Naive thymus-derived CD4-positive, alpha-beta T cell (primary cell): Measurements from ENCODE around the gene ELOVL1. TPM values are rescaled to one million over a fixed set of nuclear protein-coding genes. Genes with fewer than 3 reads are reported as not detected.
"Not testable (repeated sequence)": the region's sequence is repeated elsewhere in the genome, so short reads cannot be mapped to it uniquely, and the experiment has no call there.

Experiments used
- ATAC-seq: fragments of 150-1000 bp; cut with Tn5 transposase; 2 replicates; pipeline ENCODE4 v1.10.0; 2021; ENCODE audit warnings: mild to moderate bottlenecking, moderate library complexity
- CTCF ChIA-PET: fragments of 350-600 bp; sonication (Branson Sonifier 250); formaldehyde crosslinking; loops from one replicate; lab custom pipeline; 2021; ENCODE audit warnings: antibody characterized with exemption; lab: Charles Lee
- POLR2A ChIA-PET: fragments of 350-600 bp; sonication (Branson Sonifier 250); formaldehyde crosslinking; loops from one replicate; lab custom pipeline; 2021; ENCODE audit warnings: antibody characterized with exemption, inconsistent platforms; lab: Charles Lee
- DNase-seq, 9 donors: peaks; one replicate each; pipeline versions ENCODE4 v3.0.0 to v3.0.0-alpha.2; 2020 to 2022; ENCODE audit warnings: mixed read lengths in 1 of 9
- H3K27ac ChIP-seq: one replicate; pipeline ENCODE4 v1.7.0; 2013; ENCODE audit warnings: mild to moderate bottlenecking, low read depth, low read length, moderate library complexity
- H3K27me3 ChIP-seq, 2 donors: one replicate each; pipeline ENCODE4 v1.7.0; 2013; ENCODE audit warnings: low read length in 2 of 2, mild to moderate bottlenecking in 2 of 2, moderate library complexity in 2 of 2; ENCODE audit not compliant: control insufficient read depth in 2 of 2, insufficient read depth in 2 of 2
- H3K36me3 ChIP-seq, 3 experiments: 1 replicate in 2 of 3; 2 replicates in 1 of 3; pipeline ENCODE4 v1.7.0; 2013; ENCODE audit warnings: low read length in 3 of 3, mild to moderate bottlenecking in 3 of 3, moderate library complexity in 1 of 3; ENCODE audit not compliant: insufficient read depth in 3 of 3, control insufficient read depth in 2 of 3
- H3K4me1 ChIP-seq, 2 donors: one replicate each; pipeline ENCODE4 v1.7.0; 2013; ENCODE audit warnings: low read length in 2 of 2, mild to moderate bottlenecking in 2 of 2, moderate library complexity in 1 of 2; ENCODE audit not compliant: control insufficient read depth in 2 of 2, insufficient read depth in 2 of 2
- H3K4me3 ChIP-seq: 2 replicates; pipeline ENCODE4 v1.7.0; 2013; ENCODE audit warnings: mild to moderate bottlenecking, low read length
- H3K9me3 ChIP-seq, 3 experiments: 1 replicate in 2 of 3; 2 replicates in 1 of 3; pipeline ENCODE4 v1.7.0; 2013; ENCODE audit warnings: low read length in 3 of 3; ENCODE audit not compliant: control insufficient read depth in 2 of 3
- H3K27ac Mint-ChIP-seq, 9 donors: one replicate each; pipeline ENCODE4 v1.8.0; 2020 to 2022; ENCODE audit warnings: mixed read lengths in 9 of 9, mild to moderate bottlenecking in 8 of 9, moderate library complexity in 5 of 9, inconsistent platforms in 2 of 9
- H3K27me3 Mint-ChIP-seq, 5 donors: one replicate each; pipeline ENCODE4 v1.8.0; 2021 to 2022; ENCODE audit warnings: mixed read lengths in 5 of 5, mild to moderate bottlenecking in 1 of 5
- H3K36me3 Mint-ChIP-seq, 5 donors: one replicate each; pipeline ENCODE4 v1.8.0; 2020 to 2022; ENCODE audit warnings: mixed read lengths in 5 of 5, mild to moderate bottlenecking in 3 of 5, inconsistent platforms in 1 of 5
- H3K4me1 Mint-ChIP-seq, 7 donors: one replicate each; pipeline ENCODE4 v1.8.0; 2020 to 2022; ENCODE audit warnings: mixed read lengths in 7 of 7, mild to moderate bottlenecking in 3 of 7, inconsistent platforms in 1 of 7
- H3K4me3 Mint-ChIP-seq, 10 donors: one replicate each; pipeline ENCODE4 v1.8.0; 2020 to 2022; ENCODE audit warnings: mild to moderate bottlenecking in 10 of 10, mixed read lengths in 10 of 10, moderate library complexity in 6 of 10, inconsistent platforms in 2 of 10
- H3K9me3 Mint-ChIP-seq, 11 donors: one replicate each; pipeline ENCODE4 v1.8.0; 2020 to 2022; ENCODE audit warnings: mixed read lengths in 11 of 11, mild to moderate bottlenecking in 4 of 11, inconsistent platforms in 1 of 11, moderate library complexity in 1 of 11
- intact Hi-C, 2 donors: fragments of 100-400 bp; cut with micrococcal nuclease; formaldehyde crosslinking; loops; one replicate each; pipeline ENCODE4 v1.15.1; 2023
- polyA plus RNA-seq, 2 donors: library from polyadenylated mRNA; unstranded; fragments of 300-500 nt; fragmentation: Illumina TruSeq; gene quantifications; one replicate each; pipeline ENCODE4 v1.2.3, GENCODE V29; 2021
- total RNA-seq, 6 experiments: library from RNA in 5 of 6; stranded (reverse) in 5 of 6; gene quantifications; 1 replicate in 5 of 6; 2 replicates in 1 of 6; pipeline ENCODE4 v1.2.3 and lab custom pipeline; 2021 to 2026

The ELOVL1 gene
- total and polyA plus RNA-seq, 7 experiments from 2014 or later = 25.9 to 65.3 (median 34.6) TPM

DNA sequence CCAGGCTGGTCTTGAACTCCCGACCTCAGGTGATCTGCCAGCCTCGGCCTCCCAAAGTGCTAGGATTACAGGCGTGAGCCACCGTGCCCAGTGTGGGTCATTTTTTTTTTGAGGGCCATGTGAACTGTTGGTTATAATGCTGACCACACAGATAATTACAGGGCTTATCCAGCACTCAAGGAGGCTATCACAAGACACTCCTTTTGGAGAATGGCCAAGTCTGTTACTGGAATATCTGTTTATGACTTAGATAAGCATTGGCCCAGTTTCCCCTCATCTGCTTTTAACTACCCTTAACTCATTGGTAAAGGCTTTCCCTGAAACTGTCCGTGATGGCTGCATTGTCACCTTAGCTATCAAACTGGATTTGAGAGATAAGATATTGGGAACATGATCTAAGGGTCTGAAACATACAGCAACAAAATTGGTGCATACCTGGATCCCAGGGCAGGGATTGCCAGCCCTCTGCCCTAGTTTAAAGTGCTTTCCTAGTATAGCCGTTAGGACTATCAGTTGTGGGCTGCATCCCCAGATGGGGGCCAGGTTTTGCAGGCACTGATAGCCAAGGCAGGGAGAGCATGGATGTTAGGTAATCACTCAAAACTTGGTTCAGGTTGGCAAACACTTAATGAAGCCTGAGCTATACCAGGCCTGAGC is 37.5 kb upstream of the ELOVL1 start:
- Mint-ChIP-seq H3K27me3 (no peaks in the 10 kb centered on the region), H3K9me3 (no peaks in the 10 kb centered on the region), H3K27ac (no peak overlapping the region), H3K36me3 (peaks cover 14 to 64% (median 36%) of the 10 kb centered on the region in 5 donors), H3K4me1 (peaks cover 2 to 21% (median 13%) of the 10 kb centered on the region in 7 donors), H3K4me3 (no peak overlapping the region)
- Histone ChIP-seq H3K4me3 (no peak overlapping the region), H3K36me3 (peaks cover 5 to 56% (median 16%) of the 10 kb centered on the region in 3 experiments), H3K4me1 (no peaks in the 10 kb centered on the region), H3K27me3 (no peaks in the 10 kb centered on the region), H3K9me3 (no peaks in the 10 kb centered on the region), H3K27ac (no peak overlapping the region)
- ChIA-PET CTCF (no interaction called here), POLR2A (no interaction called here)
- ATAC-seq (no peak), DNase-seq (no peak)
- intact Hi-C loops = no loop called here

DNA sequence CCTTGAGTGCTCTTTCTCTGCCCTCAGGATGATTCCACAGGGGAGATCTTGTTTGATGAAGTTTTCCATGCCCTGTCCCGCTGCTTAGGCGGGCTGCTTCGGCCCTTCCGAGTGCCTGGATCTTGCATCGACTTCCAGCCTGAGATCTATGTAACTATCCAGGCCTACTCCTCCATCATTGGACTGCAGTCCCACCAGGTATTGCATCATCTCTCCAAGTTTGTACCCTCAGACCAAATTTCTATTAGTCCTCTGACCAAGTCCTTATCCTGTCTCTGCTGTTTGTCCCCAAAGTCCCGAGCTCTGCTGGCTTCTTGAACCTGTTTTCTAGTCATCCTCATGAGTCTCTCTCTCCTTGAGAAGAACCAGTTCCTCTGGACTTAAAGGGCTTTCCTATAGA is 36.5 kb upstream of the ELOVL1 start:
- ChIA-PET CTCF (no interaction called here), POLR2A (no interaction called here)
- Mint-ChIP-seq H3K27me3 (no peaks in the 10 kb centered on the region), H3K4me3 (no peak overlapping the region), H3K36me3 (peaks cover 12 to 56% (median 35%) of the 10 kb centered on the region in 5 donors), H3K9me3 (no peaks in the 10 kb centered on the region), H3K4me1 (peaks cover 2 to 21% (median 16%) of the 10 kb centered on the region in 7 donors), H3K27ac (no peak overlapping the region)
- Histone ChIP-seq H3K4me3 (no peak overlapping the region), H3K27ac (no peak overlapping the region), H3K9me3 (no peaks in the 10 kb centered on the region), H3K36me3 (peaks cover 5 to 55% (median 16%) of the 10 kb centered on the region in 3 experiments), H3K27me3 (no peaks in the 10 kb centered on the region), H3K4me1 (no peaks in the 10 kb centered on the region)
- ATAC-seq (no peak), DNase-seq (no peak)
- intact Hi-C loops = no loop called here

DNA sequence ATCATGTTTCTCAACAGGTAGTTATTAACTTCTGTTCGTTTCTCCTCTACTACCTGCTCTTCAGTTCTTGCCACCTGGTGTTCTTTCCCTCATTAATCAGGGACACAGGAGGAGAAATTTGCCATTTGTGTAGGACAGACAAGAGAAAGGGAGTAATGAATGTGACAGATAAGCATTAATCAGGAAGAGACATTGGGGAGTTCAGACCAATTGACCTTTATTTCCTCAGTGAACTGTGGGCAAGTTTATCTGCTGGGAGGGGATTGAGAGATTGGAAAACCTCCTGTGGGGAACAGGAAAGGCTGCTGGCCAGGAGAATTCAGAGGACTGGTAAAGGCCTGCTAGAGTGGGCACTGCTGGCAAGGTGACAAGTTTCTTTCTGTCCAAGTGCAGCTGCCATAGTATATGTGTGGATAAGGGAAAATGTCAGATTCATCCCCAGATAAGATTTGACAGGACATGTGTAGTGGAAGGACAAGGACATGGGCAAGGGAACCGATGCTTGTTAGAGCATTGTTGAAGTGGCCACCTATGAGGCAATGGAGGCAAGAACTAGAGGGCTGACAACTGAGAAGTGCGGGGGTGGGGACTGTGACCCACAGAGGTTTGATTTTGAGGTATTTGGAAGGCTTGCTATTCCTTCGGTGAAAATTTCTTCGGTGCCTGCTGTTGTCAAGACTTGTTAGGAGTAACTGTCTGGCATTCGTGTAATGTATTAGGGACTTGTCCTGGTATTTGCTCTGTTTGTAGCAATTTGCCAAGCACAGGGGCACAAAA is 34.5 kb upstream of the ELOVL1 start:
- Histone ChIP-seq H3K27me3 (no peaks in the 10 kb centered on the region), H3K27ac (no peak overlapping the region), H3K36me3 (peaks cover 5 to 45% (median 16%) of the 10 kb centered on the region in 3 experiments), H3K9me3 (no peaks in the 10 kb centered on the region), H3K4me3 (no peak overlapping the region), H3K4me1 (no peaks in the 10 kb centered on the region)
- DNase-seq (no peak), ATAC-seq (no peak)
- POLR2A ChIA-PET = no interaction called here
- H3K27ac Mint-ChIP-seq = peak overlapping the region in 3 of 9 donors; percentile 27 to 49 (median 43)
- intact Hi-C loops = no loop called here
- peaks cover 5 to 24% (median 21%) of the 10 kb centered on the region in 7 donors for H3K4me1 Mint-ChIP-seq
- no peak overlapping the region for H3K4me3 Mint-ChIP-seq
- CTCF ChIA-PET = no interaction called here
- no peaks in the 10 kb centered on the region for H3K27me3 Mint-ChIP-seq
- H3K9me3 Mint-ChIP-seq = no peaks in the 10 kb centered on the region
- H3K36me3 Mint-ChIP-seq = peaks cover 8 to 52% (median 30%) of the 10 kb centered on the region in 5 donors

DNA sequence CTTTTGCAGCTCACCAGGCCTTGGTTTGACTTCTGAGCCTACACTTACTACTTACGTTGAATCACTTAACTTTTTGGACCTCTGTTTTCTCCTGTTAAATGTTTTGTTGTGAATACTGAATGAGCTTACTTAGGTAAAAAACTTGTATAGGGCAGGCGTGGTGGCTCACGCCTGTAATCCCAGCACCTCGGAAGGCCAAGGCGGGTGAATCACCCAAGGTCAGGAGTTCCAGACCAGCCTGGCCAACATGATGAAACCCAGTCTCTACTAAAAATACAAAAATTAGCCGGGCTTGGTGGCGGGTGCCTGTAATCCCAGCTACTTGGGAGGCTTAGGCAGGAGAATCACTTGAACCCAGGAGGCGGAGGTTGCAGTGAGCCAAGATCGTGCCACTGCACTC is 32.6 kb upstream of the ELOVL1 start:
- CTCF ChIA-PET = not testable (repeated sequence)

DNA sequence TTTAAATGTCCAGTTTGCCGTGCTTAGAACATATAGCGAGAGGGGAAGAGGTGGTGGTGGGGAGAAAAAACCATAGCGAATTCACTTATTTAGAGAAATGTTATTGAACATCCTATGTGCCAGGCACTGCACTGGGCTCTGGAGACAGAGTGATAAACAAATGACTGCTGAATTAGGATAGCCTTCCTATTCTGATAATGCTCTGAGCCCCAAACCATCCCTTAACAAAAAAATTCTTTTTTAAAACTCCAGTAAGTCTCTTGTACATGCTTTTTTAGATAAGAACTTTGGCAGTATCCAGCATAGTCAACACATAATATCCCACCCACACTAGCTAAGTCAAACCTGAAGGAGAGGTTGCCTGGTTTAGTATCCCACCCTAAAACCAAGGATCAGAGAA is 30.4 kb upstream of the ELOVL1 start:
- Mint-ChIP-seq H3K36me3 (peaks cover 6 to 24% (median 14%) of the 10 kb centered on the region in 5 donors), H3K9me3 (no peaks in the 10 kb centered on the region), H3K4me3 (no peak overlapping the region), H3K27me3 (no peaks in the 10 kb centered on the region), H3K27ac (peak overlapping the region in 1 of 9 donors; percentile 37), H3K4me1 (peaks cover 9 to 45% (median 31%) of the 10 kb centered on the region in 7 donors)
- intact Hi-C loops = no loop called here
- no peaks in the 10 kb centered on the region for H3K9me3 ChIP-seq
- DNase-seq (no peak), ATAC-seq (no peak)
- POLR2A ChIA-PET = no interaction called here
- H3K27me3 ChIP-seq = no peaks in the 10 kb centered on the region
- peaks cover 0 to 23% (median 0%) of the 10 kb centered on the region in 3 experiments for H3K36me3 ChIP-seq
- no peak overlapping the region for H3K4me3 ChIP-seq
- CTCF ChIA-PET = interaction anchor here (0.7 kb wide), 1 partner anchor 59 kb away, joined by 3 read pairs; no protein-coding TSS in a partner anchor
- no peaks in the 10 kb centered on the region for H3K4me1 ChIP-seq
- no peak overlapping the region for H3K27ac ChIP-seq

More for the DNA sequence above, 32.6 kb upstream of the ELOVL1 start:
- POLR2A ChIA-PET = interaction anchor here (0.7 kb wide), 1 partner anchor 249 kb away, joined by 4 read pairs; no protein-coding TSS in a partner anchor
- ATAC-seq, intact Hi-C loops, H3K9me3 ChIP-seq, DNase-seq, H3K27me3 ChIP-seq, H3K9me3 Mint-ChIP-seq, H3K27me3 Mint-ChIP-seq, H3K4me3 ChIP-seq, H3K27ac Mint-ChIP-seq, H3K4me3 Mint-ChIP-seq, H3K27ac ChIP-seq, H3K4me1 ChIP-seq: not testable (repeated sequence)
- H3K36me3 ChIP-seq = peaks cover 1 to 37% (median 8%) of the 10 kb centered on the region in 3 experiments
- Mint-ChIP-seq H3K4me1 (peaks cover 5 to 38% (median 24%) of the 10 kb centered on the region in 7 donors), H3K36me3 (peaks cover 7 to 41% (median 24%) of the 10 kb centered on the region in 5 donors)

DNA sequence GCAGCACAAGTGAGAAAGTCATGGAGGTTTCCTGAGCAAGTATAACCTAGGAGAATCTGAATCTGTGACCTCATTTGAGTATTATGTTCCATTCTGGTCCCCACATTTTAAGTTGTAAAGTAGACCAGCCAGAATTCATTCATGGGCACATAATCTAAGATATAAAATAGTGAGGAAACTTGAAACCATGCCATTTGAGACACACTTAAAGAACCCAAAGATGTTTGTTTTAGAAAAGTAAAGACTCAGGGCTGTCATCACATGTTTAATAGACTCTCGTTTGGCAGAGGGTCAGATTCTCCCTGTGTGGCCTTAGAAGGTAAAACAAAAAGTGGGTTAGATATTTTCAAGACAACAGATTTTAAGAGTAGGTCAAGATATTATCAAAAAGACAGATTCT is 28.2 kb upstream of the ELOVL1 start:
- POLR2A ChIA-PET = interaction anchor here (1.3 kb wide), 1 partner anchor 15 kb away, joined by 3 read pairs; no protein-coding TSS in a partner anchor
- H3K4me1 ChIP-seq = no peaks in the 10 kb centered on the region
- H3K36me3 Mint-ChIP-seq = peaks cover 0 to 12% (median 9%) of the 10 kb centered on the region in 5 donors
- no peak overlapping the region for H3K4me3 ChIP-seq
- intact Hi-C loops = no loop called here
- peaks cover 0 to 17% (median 0%) of the 10 kb centered on the region in 3 experiments for H3K36me3 ChIP-seq
- no peaks in the 10 kb centered on the region for H3K9me3 Mint-ChIP-seq
- no peaks in the 10 kb centered on the region for H3K27me3 Mint-ChIP-seq
- H3K27me3 ChIP-seq = no peaks in the 10 kb centered on the region
- CTCF ChIA-PET = no interaction called here
- H3K27ac Mint-ChIP-seq = peak overlapping the region in 1 of 9 donors; percentile 4
- H3K9me3 ChIP-seq = no peaks in the 10 kb centered on the region
- H3K27ac ChIP-seq = no peak overlapping the region
- peaks cover 11 to 47% (median 29%) of the 10 kb centered on the region in 7 donors for H3K4me1 Mint-ChIP-seq
- H3K4me3 Mint-ChIP-seq = no peak overlapping the region
- DNase-seq = no peak
- ATAC-seq = no peak
